HepG2 (cell line): ENCODE results near the gene IPPK. TPM values are rescaled to one million over a fixed set of nuclear protein-coding genes. Genes with fewer than 3 reads are reported as not detected.
A peak's percentile ranks its signal among the peaks of the same experiment; 100 is the strongest.

ENCODE experiments used
- ARNTL ChIP-seq: sonication (generic); formaldehyde crosslinking; IDR thresholded peaks from 2 replicates; pipeline ENCODE4 v1.4.0; 2020; ENCODE audit warnings: mild to moderate bottlenecking, missing genetic modification reagents
- CBX5 ChIP-seq: sonication (generic); formaldehyde crosslinking; IDR thresholded peaks from 2 replicates; pipeline ENCODE4 v1.4.0; 2020; ENCODE audit warnings: missing genetic modification reagents, borderline replicate concordance
- ELF3 ChIP-seq: IDR thresholded peaks from 2 replicates; pipeline ENCODE4 v1.6.1; 2016; ENCODE audit warnings: missing genetic modification reagents, missing compliant biosample characterization
- HDAC2 ChIP-seq: sonication (generic); formaldehyde crosslinking; IDR thresholded peaks from 2 replicates; pipeline ENCODE4 v1.4.0; 2020; ENCODE audit warnings: missing genetic modification reagents
- KDM5A ChIP-seq: fragments of 200-600 bp; sonication (generic); IDR thresholded peaks from 2 replicates; pipeline ENCODE4 v1.7.0; 2018; ENCODE audit warnings: antibody characterized with exemption, mild to moderate bottlenecking, low read length, borderline replicate concordance
- PAXIP1 ChIP-seq: sonication (generic); formaldehyde crosslinking; conservative IDR thresholded peaks from 2 replicates; pipeline ENCODE4 v1.4.0; 2020; ENCODE audit warnings: mild to moderate bottlenecking, missing genetic modification reagents, moderate library complexity
- RORA ChIP-seq: sonication (generic); formaldehyde crosslinking; IDR thresholded peaks from 2 replicates; pipeline ENCODE4 v1.5.0; 2020; ENCODE audit warnings: mild to moderate bottlenecking, missing genetic modification reagents, moderate library complexity
- ZIK1 ChIP-seq: sonication (generic); formaldehyde crosslinking; IDR thresholded peaks from 2 replicates; pipeline ENCODE4 v1.5.0; 2020; ENCODE audit warnings: mild to moderate bottlenecking, low read depth, missing genetic modification reagents, borderline replicate concordance
- ZNF138 ChIP-seq: sonication (generic); formaldehyde crosslinking; IDR thresholded peaks from 2 replicates; pipeline ENCODE4 v1.5.0; 2020; ENCODE audit warnings: mild to moderate bottlenecking, low read depth, missing genetic modification reagents
- ZNF784 ChIP-seq: sonication (generic); formaldehyde crosslinking; IDR thresholded peaks from 2 replicates; pipeline ENCODE4 v1.5.1; 2020; ENCODE audit warnings: missing genetic modification reagents, mild to moderate bottlenecking, borderline replicate concordance
- polyA plus RNA-seq, 8 experiments: library from polyadenylated mRNA; depleted of rRNA in 3 of 8; stranded (reverse) in 7 of 8; unstranded in 1 of 8; fragments of >200 nt; fragmentation: Illumina TruSeq in 4 of 8; extraction: Trizol in 4 of 8; gene quantifications; 2 replicates each; pipeline versions ENCODE4 v1.2.1 to v1.2.3, GENCODE V29; 2011 to 2016; ENCODE audit warnings: low read depth in 4 of 8, missing spikeins in 1 of 8, mixed read lengths in 1 of 8; ENCODE audit not compliant: insufficient read depth in 1 of 8
- total RNA-seq, 5 experiments: library from RNA; depleted of rRNA; stranded (reverse); fragments of >200 nt; fragmentation: Illumina TruSeq; extraction: Trizol; gene quantifications; 2 replicates each; pipeline ENCODE4 v1.2.3, GENCODE V29; 2016; ENCODE audit warnings: low read depth in 1 of 5
- TF ChIP-seq, protein P1 (sequence below): IDR thresholded peaks from 2 replicates; pipeline ENCODE4 v1.6.1; 2018; ENCODE audit warnings: missing genetic modification reagents, mild to moderate bottlenecking, missing compliant biosample characterization
- TF ChIP-seq, protein P2 (sequence below): sonication (generic); formaldehyde crosslinking; IDR thresholded peaks from 2 replicates; pipeline ENCODE4 v1.4.0; 2020; ENCODE audit warnings: mild to moderate bottlenecking, missing genetic modification reagents
- TF ChIP-seq, protein P3 (sequence below): sonication (generic); formaldehyde crosslinking; IDR thresholded peaks from 2 replicates; pipeline ENCODE4 v1.5.0; 2020; ENCODE audit warnings: mild to moderate bottlenecking, missing genetic modification reagents, borderline replicate concordance
- TF ChIP-seq, protein P4 (sequence below): sonication (generic); IDR thresholded peaks from 2 replicates; pipeline ENCODE4 v1.6.1; 2016; ENCODE audit warnings: low read depth, borderline replicate concordance

IPPK gene
- total and polyA plus RNA-seq, 2 of the 13 experiments (the other 11 are each of a cell fraction or from before 2014, with no cell fraction given): 9.9 to 14.1 TPM

DNA sequence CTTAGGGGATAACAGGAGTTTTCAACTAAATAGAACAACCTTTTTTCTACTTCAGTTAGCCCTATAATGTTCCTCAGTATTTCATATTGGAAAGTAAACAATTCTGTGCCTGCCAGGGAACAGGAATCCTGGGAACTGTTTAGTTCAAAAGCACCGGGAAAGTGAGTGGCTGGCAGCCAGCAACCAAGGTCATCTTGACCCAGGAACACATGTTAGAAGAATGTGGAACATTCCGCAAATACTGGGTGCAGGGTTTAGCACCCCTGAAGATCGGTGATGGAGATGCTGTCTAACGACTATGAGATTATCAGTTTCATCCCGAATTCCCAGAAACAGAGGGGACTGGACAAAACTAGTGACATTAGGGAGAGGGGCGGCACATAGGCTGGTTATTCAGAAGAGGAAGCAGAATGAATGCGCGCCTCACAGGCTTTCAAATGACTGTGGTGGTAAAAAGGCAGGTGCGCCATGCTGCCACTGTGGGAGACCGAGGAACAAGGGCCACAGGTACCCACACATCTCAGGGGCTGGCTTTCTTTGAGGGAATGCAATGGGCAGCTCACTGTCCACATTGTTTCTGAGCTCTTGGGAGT is 51.2 kb downstream of the IPPK start (continued):
- 0 out of 2 replicates have a peak, but pooled peaks have one; percentile 47 for TF ChIP-seq ZNF784 (CRISPR knock-in tag)
- TF ChIP-seq PAXIP1: peak; percentile 54; the same call in 1 of the 2 replicates
- TF ChIP-seq, protein P1, sequence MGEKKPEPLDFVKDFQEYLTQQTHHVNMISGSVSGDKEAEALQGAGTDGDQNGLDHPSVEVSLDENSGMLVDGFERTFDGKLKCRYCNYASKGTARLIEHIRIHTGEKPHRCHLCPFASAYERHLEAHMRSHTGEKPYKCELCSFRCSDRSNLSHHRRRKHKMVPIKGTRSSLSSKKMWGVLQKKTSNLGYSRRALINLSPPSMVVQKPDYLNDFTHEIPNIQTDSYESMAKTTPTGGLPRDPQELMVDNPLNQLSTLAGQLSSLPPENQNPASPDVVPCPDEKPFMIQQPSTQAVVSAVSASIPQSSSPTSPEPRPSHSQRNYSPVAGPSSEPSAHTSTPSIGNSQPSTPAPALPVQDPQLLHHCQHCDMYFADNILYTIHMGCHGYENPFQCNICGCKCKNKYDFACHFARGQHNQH (CRISPR knock-in tag): 0 out of 2 replicates have a peak, but pooled peaks have one; percentile 25
- TF ChIP-seq ZIK1 (CRISPR knock-in tag): no peak
- TF ChIP-seq, protein P2, sequence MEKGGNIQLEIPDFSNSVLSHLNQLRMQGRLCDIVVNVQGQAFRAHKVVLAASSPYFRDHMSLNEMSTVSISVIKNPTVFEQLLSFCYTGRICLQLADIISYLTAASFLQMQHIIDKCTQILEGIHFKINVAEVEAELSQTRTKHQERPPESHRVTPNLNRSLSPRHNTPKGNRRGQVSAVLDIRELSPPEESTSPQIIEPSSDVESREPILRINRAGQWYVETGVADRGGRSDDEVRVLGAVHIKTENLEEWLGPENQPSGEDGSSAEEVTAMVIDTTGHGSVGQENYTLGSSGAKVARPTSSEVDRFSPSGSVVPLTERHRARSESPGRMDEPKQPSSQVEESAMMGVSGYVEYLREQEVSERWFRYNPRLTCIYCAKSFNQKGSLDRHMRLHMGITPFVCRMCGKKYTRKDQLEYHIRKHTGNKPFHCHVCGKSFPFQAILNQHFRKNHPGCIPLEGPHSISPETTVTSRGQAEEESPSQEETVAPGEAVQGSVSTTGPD (CRISPR knock-in tag): no peak
- 0 out of 2 replicates have a peak, but pooled peaks have one; percentile 20 for TF ChIP-seq ARNTL (CRISPR knock-in tag)
- peak; percentile 31; the same call in 1 of the 2 replicates for TF ChIP-seq HDAC2 (CRISPR knock-in tag)
- TF ChIP-seq, protein P3, sequence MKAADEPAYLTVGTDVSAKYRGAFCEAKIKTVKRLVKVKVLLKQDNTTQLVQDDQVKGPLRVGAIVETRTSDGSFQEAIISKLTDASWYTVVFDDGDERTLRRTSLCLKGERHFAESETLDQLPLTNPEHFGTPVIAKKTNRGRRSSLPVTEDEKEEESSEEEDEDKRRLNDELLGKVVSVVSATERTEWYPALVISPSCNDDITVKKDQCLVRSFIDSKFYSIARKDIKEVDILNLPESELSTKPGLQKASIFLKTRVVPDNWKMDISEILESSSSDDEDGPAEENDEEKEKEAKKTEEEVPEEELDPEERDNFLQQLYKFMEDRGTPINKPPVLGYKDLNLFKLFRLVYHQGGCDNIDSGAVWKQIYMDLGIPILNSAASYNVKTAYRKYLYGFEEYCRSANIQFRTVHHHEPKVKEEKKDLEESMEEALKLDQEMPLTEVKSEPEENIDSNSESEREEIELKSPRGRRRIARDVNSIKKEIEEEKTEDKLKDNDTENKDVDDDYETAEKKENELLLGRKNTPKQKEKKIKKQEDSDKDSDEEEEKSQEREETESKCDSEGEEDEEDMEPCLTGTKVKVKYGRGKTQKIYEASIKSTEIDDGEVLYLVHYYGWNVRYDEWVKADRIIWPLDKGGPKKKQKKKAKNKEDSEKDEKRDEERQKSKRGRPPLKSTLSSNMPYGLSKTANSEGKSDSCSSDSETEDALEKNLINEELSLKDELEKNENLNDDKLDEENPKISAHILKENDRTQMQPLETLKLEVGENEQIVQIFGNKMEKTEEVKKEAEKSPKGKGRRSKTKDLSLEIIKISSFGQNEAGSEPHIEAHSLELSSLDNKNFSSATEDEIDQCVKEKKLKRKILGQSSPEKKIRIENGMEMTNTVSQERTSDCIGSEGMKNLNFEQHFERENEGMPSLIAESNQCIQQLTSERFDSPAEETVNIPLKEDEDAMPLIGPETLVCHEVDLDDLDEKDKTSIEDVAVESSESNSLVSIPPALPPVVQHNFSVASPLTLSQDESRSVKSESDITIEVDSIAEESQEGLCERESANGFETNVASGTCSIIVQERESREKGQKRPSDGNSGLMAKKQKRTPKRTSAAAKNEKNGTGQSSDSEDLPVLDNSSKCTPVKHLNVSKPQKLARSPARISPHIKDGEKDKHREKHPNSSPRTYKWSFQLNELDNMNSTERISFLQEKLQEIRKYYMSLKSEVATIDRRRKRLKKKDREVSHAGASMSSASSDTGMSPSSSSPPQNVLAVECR (CRISPR knock-in tag): no peak
- TF ChIP-seq ELF3 (CRISPR knock-in tag): peak; percentile 42; the same call in 1 of the 2 replicates
- no peak for TF ChIP-seq KDM5A
- TF ChIP-seq, protein P4, sequence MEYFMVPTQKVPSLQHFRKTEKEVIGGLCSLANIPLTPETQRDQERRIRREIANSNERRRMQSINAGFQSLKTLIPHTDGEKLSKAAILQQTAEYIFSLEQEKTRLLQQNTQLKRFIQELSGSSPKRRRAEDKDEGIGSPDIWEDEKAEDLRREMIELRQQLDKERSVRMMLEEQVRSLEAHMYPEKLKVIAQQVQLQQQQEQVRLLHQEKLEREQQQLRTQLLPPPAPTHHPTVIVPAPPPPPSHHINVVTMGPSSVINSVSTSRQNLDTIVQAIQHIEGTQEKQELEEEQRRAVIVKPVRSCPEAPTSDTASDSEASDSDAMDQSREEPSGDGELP: peak; percentile 49; the same call in 1 of the 2 replicates
- TF ChIP-seq CBX5 (CRISPR knock-in tag): no peak
- no peak for TF ChIP-seq RORA (CRISPR knock-in tag)
- no peak for TF ChIP-seq ZNF138
